Transverse colon (tissue), 3 donors: ENCODE results near the gene CD209.
"Not testable (repeated sequence)": the region's sequence is repeated elsewhere in the genome, so short reads cannot be mapped to it uniquely, and the experiment has no call there.

Source experiments
- POLR2A ChIP-seq: fragments of 450-650 bp; IDR thresholded peaks from one replicate; pipeline ENCODE4 v1.6.1; 2016; ENCODE audit warnings: antibody characterized with exemption, mild to moderate bottlenecking, moderate library complexity
- TF ChIP-seq, protein P1 (sequence below), 5 experiments: fragments of 200-600 bp in 3 of 5; fragments of 450-650 bp in 2 of 5; sonication (generic) in 3 of 5; IDR thresholded peaks; 1 replicate in 2 of 5; 2 replicates in 3 of 5; pipeline ENCODE4 v1.5.1; 2016 to 2017; ENCODE audit warnings: antibody characterized with exemption in 5 of 5, inconsistent platforms in 3 of 5, mild to moderate bottlenecking in 2 of 5, moderate library complexity in 1 of 5

DNA sequence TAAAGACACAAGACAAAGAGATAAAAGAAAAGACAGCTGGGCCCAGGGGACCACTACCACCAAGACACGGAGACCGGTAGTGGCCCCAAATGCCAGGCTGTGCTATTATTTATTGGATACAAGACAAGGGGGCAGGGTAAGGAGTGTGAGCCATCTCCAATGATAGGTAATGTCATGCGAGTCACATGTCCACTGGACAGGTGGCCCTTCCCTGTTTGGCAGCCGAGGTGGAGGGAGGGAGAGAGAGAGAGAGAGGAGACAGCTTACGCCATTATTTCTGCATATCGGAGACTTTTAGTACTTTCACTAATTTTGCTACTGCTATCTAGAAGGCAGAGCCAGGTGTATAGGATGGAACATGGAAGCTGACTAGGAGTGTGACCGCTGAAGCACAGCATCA is 45.4 kb upstream of the CD209 start:
- TF ChIP-seq, protein P1, sequence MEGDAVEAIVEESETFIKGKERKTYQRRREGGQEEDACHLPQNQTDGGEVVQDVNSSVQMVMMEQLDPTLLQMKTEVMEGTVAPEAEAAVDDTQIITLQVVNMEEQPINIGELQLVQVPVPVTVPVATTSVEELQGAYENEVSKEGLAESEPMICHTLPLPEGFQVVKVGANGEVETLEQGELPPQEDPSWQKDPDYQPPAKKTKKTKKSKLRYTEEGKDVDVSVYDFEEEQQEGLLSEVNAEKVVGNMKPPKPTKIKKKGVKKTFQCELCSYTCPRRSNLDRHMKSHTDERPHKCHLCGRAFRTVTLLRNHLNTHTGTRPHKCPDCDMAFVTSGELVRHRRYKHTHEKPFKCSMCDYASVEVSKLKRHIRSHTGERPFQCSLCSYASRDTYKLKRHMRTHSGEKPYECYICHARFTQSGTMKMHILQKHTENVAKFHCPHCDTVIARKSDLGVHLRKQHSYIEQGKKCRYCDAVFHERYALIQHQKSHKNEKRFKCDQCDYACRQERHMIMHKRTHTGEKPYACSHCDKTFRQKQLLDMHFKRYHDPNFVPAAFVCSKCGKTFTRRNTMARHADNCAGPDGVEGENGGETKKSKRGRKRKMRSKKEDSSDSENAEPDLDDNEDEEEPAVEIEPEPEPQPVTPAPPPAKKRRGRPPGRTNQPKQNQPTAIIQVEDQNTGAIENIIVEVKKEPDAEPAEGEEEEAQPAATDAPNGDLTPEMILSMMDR (IDR thresholded peaks at IDR 0.05), result not testable (repeated sequence)
- TF ChIP-seq POLR2A, result not testable (repeated sequence)
